Bronchial epithelial cell (primary cell): ENCODE data around the gene IBA57. TPM values are rescaled to one million over a fixed set of nuclear protein-coding genes. Genes with fewer than 3 reads are reported as not detected.

Source experiments
- DNase-seq: peaks from one replicate; pipeline ENCODE4 v3.0.0-alpha.2; 2010; ENCODE audit warnings: low read depth
- FAIRE-seq: peaks from 2 replicates; lab custom pipeline; 2011; peaks lifted over from hg19 to GRCh38; lab: Jason Lieb, UNC
- H3K27me3 ChIP-seq: 2 replicates; pipeline ENCODE4 v1.5.1; 2011; ENCODE audit warnings: low read length; ENCODE audit not compliant: control insufficient read depth, insufficient read depth
- H3K36me3 ChIP-seq: 2 replicates; pipeline ENCODE4 v1.5.1; 2011; ENCODE audit warnings: low read length; ENCODE audit not compliant: control insufficient read depth, insufficient read depth
- H3K4me3 ChIP-seq: 2 replicates; pipeline ENCODE4 v1.5.1; 2011; ENCODE audit warnings: mild to moderate bottlenecking, low read depth, low read length, control low read depth
- total RNA-seq: library from RNA; depleted of rRNA; stranded (reverse); fragments of >200 nt; gene quantifications from 2 replicates; pipeline ENCODE4 v1.2.1, GENCODE V29; 2014
- TF ChIP-seq, protein P1 (sequence below): IDR thresholded peaks from 2 replicates; pipeline ENCODE4 v1.5.1; 2011; ENCODE audit warnings: mild to moderate bottlenecking, moderate library complexity, low read length, control low read depth, inconsistent platforms; ENCODE audit not compliant: insufficient read depth, severe bottlenecking

The IBA57 gene
- total RNA-seq, 1 donor from 2014 or later: 2.6 TPM

GRCh38 chr1:228210076-228210651 is 44.6 kb downstream of the IBA57 start:
- peaks cover 13% of the 10 kb centered on the region for H3K27me3 ChIP-seq
- no peaks in the 10 kb centered on the region for H3K36me3 ChIP-seq
- TF ChIP-seq, protein P1, sequence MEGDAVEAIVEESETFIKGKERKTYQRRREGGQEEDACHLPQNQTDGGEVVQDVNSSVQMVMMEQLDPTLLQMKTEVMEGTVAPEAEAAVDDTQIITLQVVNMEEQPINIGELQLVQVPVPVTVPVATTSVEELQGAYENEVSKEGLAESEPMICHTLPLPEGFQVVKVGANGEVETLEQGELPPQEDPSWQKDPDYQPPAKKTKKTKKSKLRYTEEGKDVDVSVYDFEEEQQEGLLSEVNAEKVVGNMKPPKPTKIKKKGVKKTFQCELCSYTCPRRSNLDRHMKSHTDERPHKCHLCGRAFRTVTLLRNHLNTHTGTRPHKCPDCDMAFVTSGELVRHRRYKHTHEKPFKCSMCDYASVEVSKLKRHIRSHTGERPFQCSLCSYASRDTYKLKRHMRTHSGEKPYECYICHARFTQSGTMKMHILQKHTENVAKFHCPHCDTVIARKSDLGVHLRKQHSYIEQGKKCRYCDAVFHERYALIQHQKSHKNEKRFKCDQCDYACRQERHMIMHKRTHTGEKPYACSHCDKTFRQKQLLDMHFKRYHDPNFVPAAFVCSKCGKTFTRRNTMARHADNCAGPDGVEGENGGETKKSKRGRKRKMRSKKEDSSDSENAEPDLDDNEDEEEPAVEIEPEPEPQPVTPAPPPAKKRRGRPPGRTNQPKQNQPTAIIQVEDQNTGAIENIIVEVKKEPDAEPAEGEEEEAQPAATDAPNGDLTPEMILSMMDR: no peak
- H3K4me3 ChIP-seq: no peak overlapping the region
- FAIRE-seq (no peak), DNase-seq (peak; percentile 36)

GRCh38 chr1:228210712-228211530 is 45.3 kb downstream of the IBA57 start:
- TF ChIP-seq, protein P1: no peak
- Histone ChIP-seq H3K36me3 (no peaks in the 10 kb centered on the region), H3K27me3 (peaks cover 12% of the 10 kb centered on the region), H3K4me3 (no peak overlapping the region)
- no peak for FAIRE-seq
- no peak for DNase-seq

GRCh38 chr1:228211531-228212414 is 46.2 kb downstream of the IBA57 start:
- no peak overlapping the region for H3K4me3 ChIP-seq
- H3K27me3 ChIP-seq: peaks cover 6% of the 10 kb centered on the region
- no peaks in the 10 kb centered on the region for H3K36me3 ChIP-seq
- FAIRE-seq (no peak), DNase-seq (no peak)
- TF ChIP-seq, protein P1: no peak

- no peak for DNase-seq
- H3K27me3 ChIP-seq: peaks cover 4% of the 10 kb centered on the region
- TF ChIP-seq, protein P1: no peak
- no peak for FAIRE-seq
- H3K36me3 ChIP-seq: no peaks in the 10 kb centered on the region
- peak overlapping the region; percentile 57 for H3K4me3 ChIP-seq
Observed at GRCh38 chr1:228212415-228212965, 46.9 kb downstream of the IBA57 start.

DNA sequence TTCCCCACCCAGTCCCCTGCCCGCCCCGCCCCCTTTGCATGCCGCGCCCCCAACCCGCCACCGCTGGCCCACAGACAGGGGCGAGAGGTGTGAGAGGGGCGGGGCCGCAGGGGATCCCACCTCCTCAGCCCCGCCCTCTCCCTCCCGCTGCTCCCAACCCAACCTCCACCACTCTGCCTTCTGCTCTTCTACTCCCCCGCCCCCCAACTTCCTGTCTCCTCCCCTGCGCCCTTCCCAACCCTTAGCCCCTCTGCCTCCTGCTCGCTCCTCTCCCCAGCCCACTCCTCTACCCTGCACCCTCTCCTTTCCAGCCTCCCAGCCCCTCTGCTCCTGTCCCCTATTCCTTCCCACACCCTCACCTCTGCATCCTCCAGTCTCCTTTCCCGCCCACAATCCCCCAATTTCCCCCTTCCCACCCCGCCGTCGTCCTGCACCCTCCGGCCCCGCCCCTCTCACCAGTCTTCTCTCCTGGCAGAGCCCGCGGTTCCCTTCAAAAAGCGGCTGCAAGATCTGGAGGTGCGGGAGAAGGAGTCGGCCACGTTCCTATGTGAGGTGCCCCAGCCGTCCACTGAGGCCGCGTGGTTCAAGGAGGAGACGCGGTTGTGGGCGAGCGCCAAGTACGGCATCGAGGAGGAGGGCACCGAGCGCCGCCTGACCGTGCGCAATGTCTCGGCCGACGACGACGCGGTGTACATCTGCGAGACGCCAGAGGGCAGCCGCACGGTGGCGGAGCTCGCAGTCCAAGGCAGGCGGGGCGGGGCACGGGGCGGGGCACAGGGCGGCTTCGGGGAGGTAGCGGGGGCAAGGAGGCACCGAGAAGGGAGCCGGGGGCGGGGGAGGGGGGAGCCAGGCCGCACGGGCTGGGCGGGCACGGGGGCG is 47.6 kb downstream of the IBA57 start:
- H3K36me3 ChIP-seq: no peaks in the 10 kb centered on the region
- TF ChIP-seq, protein P1: peak; percentile 77
- peaks cover 3% of the 10 kb centered on the region for H3K27me3 ChIP-seq
- FAIRE-seq: no peak
- peak overlapping the region; percentile 57 for H3K4me3 ChIP-seq
- peak; percentile 70 for DNase-seq
